ENCODE data around the gene APOBEC4. TPM values are rescaled to one million over a fixed set of nuclear protein-coding genes. Genes with fewer than 3 reads are reported as not detected.

APOBEC4 gene
- total RNA-seq, 1 donor from 2014 or later, result not detected

DNA sequence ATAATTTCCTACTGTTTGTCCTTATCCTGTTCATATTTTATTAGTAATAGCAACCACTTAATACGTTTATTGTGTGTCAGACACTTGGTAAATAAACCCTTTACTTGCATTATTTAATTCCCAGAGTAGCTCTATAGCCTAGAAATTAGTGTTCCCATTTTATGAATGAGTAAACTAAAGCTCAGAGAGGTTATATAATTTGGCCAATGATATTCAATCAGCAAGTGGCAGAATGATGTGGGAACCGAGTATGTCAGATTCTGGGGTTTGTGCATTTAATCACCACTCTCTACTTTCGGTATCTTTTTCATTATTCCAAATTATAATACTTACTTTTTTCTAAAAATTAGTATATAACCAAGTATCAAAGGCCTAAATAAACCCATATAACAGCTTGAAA lies 10.9 kb downstream of the APOBEC4 start:
- H3K4me3 Mint-ChIP-seq (ENCODE audit: unreplicated experiment), result no peak overlapping the region
- TF ChIP-seq, protein P1, sequence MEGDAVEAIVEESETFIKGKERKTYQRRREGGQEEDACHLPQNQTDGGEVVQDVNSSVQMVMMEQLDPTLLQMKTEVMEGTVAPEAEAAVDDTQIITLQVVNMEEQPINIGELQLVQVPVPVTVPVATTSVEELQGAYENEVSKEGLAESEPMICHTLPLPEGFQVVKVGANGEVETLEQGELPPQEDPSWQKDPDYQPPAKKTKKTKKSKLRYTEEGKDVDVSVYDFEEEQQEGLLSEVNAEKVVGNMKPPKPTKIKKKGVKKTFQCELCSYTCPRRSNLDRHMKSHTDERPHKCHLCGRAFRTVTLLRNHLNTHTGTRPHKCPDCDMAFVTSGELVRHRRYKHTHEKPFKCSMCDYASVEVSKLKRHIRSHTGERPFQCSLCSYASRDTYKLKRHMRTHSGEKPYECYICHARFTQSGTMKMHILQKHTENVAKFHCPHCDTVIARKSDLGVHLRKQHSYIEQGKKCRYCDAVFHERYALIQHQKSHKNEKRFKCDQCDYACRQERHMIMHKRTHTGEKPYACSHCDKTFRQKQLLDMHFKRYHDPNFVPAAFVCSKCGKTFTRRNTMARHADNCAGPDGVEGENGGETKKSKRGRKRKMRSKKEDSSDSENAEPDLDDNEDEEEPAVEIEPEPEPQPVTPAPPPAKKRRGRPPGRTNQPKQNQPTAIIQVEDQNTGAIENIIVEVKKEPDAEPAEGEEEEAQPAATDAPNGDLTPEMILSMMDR (IDR thresholded peaks at IDR 0.05; ENCODE audit: partially characterized antibody, unreplicated experiment), result no peak
- no peaks in the 10 kb centered on the region for H3K27me3 Mint-ChIP-seq (ENCODE audit: unreplicated experiment)
- no peaks in the 10 kb centered on the region for H3K36me3 Mint-ChIP-seq (ENCODE audit: unreplicated experiment)
- no peak overlapping the region for H3K27ac Mint-ChIP-seq (ENCODE audit: unreplicated experiment)
- H3K4me1 Mint-ChIP-seq (ENCODE audit: low read depth, unreplicated experiment), result peaks cover under 1% of the 10 kb centered on the region
- no peaks in the 10 kb centered on the region for H3K9me3 Mint-ChIP-seq (ENCODE audit: unreplicated experiment)
- DNase-seq, result no peak

DNA sequence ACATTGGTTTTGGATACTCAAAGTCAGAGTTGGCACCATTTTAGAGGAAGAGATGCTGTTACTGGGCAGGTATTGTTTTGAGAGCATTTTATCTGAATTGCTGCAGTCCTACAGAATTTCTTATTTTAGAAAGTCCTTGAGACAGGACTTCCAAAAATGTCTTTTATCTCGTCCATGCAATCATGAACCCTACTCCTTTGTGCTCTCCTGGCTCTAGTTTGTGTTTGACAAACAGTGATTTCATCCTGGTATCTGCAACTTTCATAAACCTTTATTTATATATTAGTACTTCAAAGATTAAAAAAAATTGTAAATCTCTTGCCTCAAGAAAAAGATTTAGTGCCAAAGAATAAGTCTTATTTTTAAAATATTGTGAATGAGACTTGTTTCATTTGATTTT lies 12.9 kb downstream of the APOBEC4 start:
- Mint-ChIP-seq H3K9me3 (ENCODE audit: unreplicated experiment) (peaks cover 6% of the 10 kb centered on the region), H3K27me3 (ENCODE audit: unreplicated experiment) (no peaks in the 10 kb centered on the region), H3K4me1 (ENCODE audit: low read depth, unreplicated experiment) (peaks cover 7% of the 10 kb centered on the region), H3K4me3 (ENCODE audit: unreplicated experiment) (no peak overlapping the region), H3K36me3 (ENCODE audit: unreplicated experiment) (no peaks in the 10 kb centered on the region), H3K27ac (ENCODE audit: unreplicated experiment) (no peak overlapping the region)
- no peak for DNase-seq
- TF ChIP-seq, protein P1 (IDR thresholded peaks at IDR 0.05; ENCODE audit: partially characterized antibody, unreplicated experiment), result no peak

DNA sequence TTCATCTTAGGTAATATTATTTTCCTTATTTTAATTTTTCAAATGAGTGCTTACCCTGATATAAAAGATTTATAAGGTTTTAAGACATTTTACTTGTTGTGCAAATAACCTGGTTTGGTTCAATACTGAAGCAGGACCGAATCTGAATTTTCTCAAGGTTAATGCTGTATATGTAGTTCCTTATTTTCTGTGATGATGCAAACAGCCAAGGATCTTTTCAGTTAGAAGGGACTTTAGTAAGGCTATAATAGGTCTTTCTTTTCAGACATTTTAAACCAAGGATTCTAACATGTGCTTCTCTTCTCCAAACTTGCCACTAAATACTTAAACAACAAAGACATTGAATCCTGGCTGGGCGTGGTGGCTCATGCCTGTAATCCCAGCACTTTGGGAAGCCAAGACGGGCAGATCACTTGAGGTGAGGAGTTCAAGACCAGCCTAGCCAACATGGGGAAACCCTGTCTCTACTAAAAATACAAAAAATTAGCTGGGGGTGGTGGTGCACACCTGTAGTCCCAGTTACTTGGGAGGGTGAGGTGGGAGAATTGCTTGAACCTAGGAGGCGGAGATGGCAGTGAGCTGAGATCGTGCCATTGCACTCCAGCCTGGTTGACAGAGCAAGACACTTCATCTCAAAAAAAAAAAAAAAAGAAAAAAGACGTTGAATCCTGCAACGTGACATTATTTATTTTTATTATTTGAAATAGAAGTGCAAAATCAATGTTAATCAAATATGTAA lies 14.3 kb downstream of the APOBEC4 start:
- Mint-ChIP-seq H3K27ac (ENCODE audit: unreplicated experiment) (no peak overlapping the region), H3K9me3 (ENCODE audit: unreplicated experiment) (peaks cover 6% of the 10 kb centered on the region), H3K4me1 (ENCODE audit: low read depth, unreplicated experiment) (peaks cover 8% of the 10 kb centered on the region), H3K36me3 (ENCODE audit: unreplicated experiment) (no peaks in the 10 kb centered on the region), H3K4me3 (ENCODE audit: unreplicated experiment) (no peak overlapping the region), H3K27me3 (ENCODE audit: unreplicated experiment) (peaks cover 2% of the 10 kb centered on the region)
- DNase-seq, result no peak
- TF ChIP-seq, protein P1 (IDR thresholded peaks at IDR 0.05; ENCODE audit: partially characterized antibody, unreplicated experiment), result no peak

DNA sequence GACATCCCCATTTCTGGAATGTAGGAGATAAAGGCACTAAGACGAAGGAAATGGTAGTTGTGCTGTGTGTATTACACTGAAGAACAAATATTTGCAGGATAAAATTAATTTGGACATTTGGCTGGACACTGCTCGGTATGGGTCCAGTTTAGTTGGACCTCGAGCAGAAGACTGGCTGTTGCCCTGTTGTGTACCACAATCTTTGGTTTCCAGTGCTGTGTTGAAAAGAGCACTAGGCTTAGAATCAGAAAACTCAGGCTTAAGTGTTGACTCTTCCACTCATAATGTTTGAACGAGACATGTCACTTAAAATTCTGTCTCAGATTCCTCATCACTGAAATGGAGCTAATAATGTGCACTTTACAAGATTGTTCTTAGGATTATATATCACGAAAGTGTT lies 16.3 kb downstream of the APOBEC4 start:
- TF ChIP-seq, protein P1 (IDR thresholded peaks at IDR 0.05; ENCODE audit: partially characterized antibody, unreplicated experiment), result no peak
- Mint-ChIP-seq H3K9me3 (ENCODE audit: unreplicated experiment) (peaks cover 6% of the 10 kb centered on the region), H3K36me3 (ENCODE audit: unreplicated experiment) (no peaks in the 10 kb centered on the region), H3K27me3 (ENCODE audit: unreplicated experiment) (peaks cover 2% of the 10 kb centered on the region), H3K4me3 (ENCODE audit: unreplicated experiment) (peak overlapping the region; percentile 100), H3K27ac (ENCODE audit: unreplicated experiment) (no peak overlapping the region), H3K4me1 (ENCODE audit: low read depth, unreplicated experiment) (peaks cover 20% of the 10 kb centered on the region)
- no peak for DNase-seq

DNA sequence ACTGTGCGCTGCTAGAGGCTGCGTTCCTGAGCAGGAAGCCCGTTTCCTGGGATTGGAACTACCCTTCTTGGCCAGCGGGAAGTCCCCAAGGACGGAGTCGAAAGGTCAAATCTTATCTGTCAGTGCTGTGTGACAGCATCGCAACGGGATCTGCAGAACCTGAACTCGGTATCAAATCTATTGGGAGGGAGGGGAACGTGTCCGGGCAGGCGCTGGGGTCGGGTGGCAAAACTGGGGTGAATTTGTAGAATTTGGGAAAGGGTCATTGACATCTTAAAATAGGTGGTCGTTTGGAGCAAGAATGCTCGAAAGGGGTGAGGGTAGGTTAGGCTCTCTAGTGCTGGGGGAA lies 16.8 kb downstream of the APOBEC4 start:
- Mint-ChIP-seq H3K36me3 (ENCODE audit: unreplicated experiment) (no peaks in the 10 kb centered on the region), H3K4me3 (ENCODE audit: unreplicated experiment) (peak overlapping the region; percentile 100), H3K4me1 (ENCODE audit: low read depth, unreplicated experiment) (peaks cover 20% of the 10 kb centered on the region), H3K9me3 (ENCODE audit: unreplicated experiment) (peaks cover 6% of the 10 kb centered on the region), H3K27me3 (ENCODE audit: unreplicated experiment) (peaks cover 2% of the 10 kb centered on the region), H3K27ac (ENCODE audit: unreplicated experiment) (peak overlapping the region; percentile 97)
- TF ChIP-seq, protein P1 (IDR thresholded peaks at IDR 0.05; ENCODE audit: partially characterized antibody, unreplicated experiment), result no peak
- no peak for DNase-seq
